ENCODE data around the gene USH1C. TPM values are rescaled to one million over a fixed set of nuclear protein-coding genes. Genes with fewer than 3 reads are reported as not detected.

Gene USH1C
- total RNA-seq, 4 donors from 2014 or later = 0.35 to 0.46 TPM; not detected in 2

DNA sequence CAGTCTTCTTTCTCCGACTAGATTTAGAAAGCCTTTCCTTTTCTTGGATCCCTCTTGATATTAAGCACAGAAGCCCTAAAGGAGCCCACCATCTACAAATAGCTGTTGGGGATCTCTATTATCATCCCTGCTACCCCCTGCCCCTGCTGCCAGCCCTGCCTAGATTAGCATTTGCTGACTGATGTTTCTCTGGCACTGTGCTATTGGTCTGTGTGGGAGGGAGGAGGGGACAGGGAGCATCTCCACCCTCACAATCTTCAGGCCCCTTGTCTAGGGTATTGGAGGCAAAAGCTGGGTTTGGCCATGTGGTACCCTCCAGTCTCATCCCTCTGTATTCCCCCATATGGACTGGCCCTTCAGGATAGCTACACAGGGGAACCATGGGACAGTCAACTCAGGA, 6.2 kb downstream of the USH1C start:
- H3K4me1 ChIP-seq = no peaks in the 10 kb centered on the region
- H3K4me3 ChIP-seq = no peak overlapping the region
- TF ChIP-seq, protein P1, sequence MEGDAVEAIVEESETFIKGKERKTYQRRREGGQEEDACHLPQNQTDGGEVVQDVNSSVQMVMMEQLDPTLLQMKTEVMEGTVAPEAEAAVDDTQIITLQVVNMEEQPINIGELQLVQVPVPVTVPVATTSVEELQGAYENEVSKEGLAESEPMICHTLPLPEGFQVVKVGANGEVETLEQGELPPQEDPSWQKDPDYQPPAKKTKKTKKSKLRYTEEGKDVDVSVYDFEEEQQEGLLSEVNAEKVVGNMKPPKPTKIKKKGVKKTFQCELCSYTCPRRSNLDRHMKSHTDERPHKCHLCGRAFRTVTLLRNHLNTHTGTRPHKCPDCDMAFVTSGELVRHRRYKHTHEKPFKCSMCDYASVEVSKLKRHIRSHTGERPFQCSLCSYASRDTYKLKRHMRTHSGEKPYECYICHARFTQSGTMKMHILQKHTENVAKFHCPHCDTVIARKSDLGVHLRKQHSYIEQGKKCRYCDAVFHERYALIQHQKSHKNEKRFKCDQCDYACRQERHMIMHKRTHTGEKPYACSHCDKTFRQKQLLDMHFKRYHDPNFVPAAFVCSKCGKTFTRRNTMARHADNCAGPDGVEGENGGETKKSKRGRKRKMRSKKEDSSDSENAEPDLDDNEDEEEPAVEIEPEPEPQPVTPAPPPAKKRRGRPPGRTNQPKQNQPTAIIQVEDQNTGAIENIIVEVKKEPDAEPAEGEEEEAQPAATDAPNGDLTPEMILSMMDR (IDR thresholded peaks at IDR 0.05) = no peak
- TF ChIP-seq POLR2A (IDR thresholded peaks at IDR 0.05) = no peak
- DNase-seq = no peak
- H3K27me3 ChIP-seq = no peaks in the 10 kb centered on the region
- no peak overlapping the region for H3K27ac ChIP-seq
- H3K36me3 ChIP-seq = no peaks in the 10 kb centered on the region
- no peaks in the 10 kb centered on the region for H3K9me3 ChIP-seq
- intact Hi-C loops (cut with DNase I; ENCODE audit: low total_unique reads) = no loop called here

DNA sequence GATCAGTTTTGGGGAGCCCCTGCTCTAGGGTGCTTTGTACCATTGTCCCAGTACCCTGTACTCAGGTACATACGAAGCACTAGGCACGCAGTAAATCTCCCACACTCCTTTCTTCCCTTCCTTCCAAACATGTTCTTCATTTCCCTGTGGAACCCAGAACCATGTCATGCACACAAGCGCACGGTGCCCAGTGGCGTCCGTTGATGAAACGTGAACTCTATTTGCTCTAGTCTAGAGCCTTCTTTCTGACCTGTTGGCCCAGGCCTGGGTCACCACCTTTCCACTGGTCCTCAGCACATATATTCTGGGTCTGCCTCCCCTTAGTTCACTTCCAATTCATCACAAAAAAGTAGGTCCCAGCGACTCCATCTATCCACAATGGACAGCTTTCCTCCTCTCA, 7.0 kb downstream of the USH1C start:
- no peaks in the 10 kb centered on the region for H3K27me3 ChIP-seq
- H3K36me3 ChIP-seq = no peaks in the 10 kb centered on the region
- intact Hi-C loops (cut with DNase I; ENCODE audit: low total_unique reads) = no loop called here
- DNase-seq = no peak
- no peaks in the 10 kb centered on the region for H3K9me3 ChIP-seq
- no peaks in the 10 kb centered on the region for H3K4me1 ChIP-seq
- no peak overlapping the region for H3K27ac ChIP-seq
- no peak for TF ChIP-seq POLR2A (IDR thresholded peaks at IDR 0.05)
- TF ChIP-seq, protein P1 (IDR thresholded peaks at IDR 0.05) = no peak
- no peak overlapping the region for H3K4me3 ChIP-seq

DNA sequence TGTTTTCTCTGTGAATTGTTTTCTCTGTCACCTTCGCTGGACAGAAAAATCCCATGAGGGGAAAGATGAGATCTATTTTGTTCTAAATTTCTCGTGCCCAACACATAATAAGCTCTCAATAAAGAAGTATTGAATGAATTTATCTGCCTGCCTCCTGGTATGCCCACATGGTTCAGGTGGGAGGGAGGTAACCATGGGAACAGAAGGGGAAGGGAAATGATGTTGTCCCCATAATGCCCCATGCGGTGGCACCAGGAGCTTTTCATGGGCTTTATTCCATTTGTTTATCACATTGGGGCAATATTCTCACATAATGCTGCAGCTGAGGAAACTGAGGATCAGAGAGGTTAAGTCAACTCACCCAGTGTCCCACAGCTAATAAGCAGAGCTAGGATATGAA, 8.7 kb downstream of the USH1C start:
- Histone ChIP-seq H3K27me3 (no peaks in the 10 kb centered on the region), H3K4me1 (no peaks in the 10 kb centered on the region), H3K27ac (no peak overlapping the region), H3K9me3 (no peaks in the 10 kb centered on the region), H3K36me3 (no peaks in the 10 kb centered on the region), H3K4me3 (no peak overlapping the region)
- no peak for DNase-seq
- TF ChIP-seq, protein P1 (IDR thresholded peaks at IDR 0.05) = no peak
- no peak for TF ChIP-seq POLR2A (IDR thresholded peaks at IDR 0.05)
- intact Hi-C loops (cut with DNase I; ENCODE audit: low total_unique reads) = no loop called here

DNA sequence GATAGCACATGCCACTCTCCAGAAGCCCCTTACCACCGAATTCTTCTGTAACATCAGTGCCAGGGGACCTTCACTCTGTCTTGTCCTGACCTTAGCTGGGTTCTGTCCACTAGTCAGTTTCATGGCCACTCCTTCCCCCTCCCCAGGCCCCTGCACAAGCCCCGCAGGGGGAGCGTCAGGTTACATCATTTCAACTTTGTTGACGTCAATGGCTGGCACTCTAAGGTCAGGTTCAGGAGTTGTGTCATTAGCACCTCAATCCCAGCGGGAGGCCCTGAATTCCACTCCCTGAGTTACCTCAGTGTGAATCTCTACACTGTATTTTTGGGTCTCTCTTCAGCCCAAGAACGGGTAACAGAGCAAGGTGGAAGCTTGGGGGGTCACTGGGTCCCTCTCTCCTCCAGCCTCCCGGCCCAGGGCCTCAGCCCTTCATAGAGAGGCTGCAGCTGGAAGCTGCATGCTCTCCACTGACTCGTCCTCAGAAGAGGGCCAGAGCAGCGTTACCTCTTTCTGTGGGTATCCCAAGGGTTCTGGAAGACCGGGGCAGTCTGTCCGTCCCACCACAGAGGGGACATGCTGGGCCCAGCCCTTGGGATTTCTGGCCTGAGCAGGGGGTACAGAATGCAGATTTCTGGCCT, 10.3 kb downstream of the USH1C start:
- no peak for DNase-seq
- TF ChIP-seq POLR2A (IDR thresholded peaks at IDR 0.05) = no peak
- TF ChIP-seq, protein P1 (IDR thresholded peaks at IDR 0.05) = no peak
- Histone ChIP-seq H3K4me3 (no peak overlapping the region), H3K27me3 (no peaks in the 10 kb centered on the region), H3K4me1 (no peaks in the 10 kb centered on the region), H3K36me3 (no peaks in the 10 kb centered on the region), H3K9me3 (no peaks in the 10 kb centered on the region), H3K27ac (no peak overlapping the region)
- intact Hi-C loops (cut with DNase I; ENCODE audit: low total_unique reads) = no loop called here

DNA sequence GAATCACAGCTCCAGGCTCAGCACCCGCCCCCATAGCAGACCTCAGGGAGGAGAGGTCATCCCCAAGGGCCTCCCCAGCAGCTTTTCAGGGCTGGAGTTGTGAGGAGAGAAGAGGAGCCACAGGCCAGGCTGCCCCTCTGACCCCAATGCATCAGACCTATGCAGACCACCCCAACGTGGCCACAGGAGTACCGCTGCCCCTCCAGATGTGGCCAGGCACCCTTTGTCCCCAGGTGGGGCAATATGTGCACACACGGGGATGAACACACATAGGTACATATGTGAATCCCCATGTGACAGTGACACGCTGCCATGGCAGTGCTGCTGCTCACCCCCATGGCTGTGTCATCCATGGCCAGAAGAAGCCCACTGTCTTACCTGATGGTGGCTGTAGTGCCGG, 10.9 kb downstream of the USH1C start:
- Histone ChIP-seq H3K27me3 (no peaks in the 10 kb centered on the region), H3K36me3 (no peaks in the 10 kb centered on the region), H3K9me3 (no peaks in the 10 kb centered on the region), H3K4me3 (no peak overlapping the region), H3K27ac (no peak overlapping the region), H3K4me1 (no peaks in the 10 kb centered on the region)
- TF ChIP-seq, protein P1 (IDR thresholded peaks at IDR 0.05) = no peak
- no peak for TF ChIP-seq POLR2A (IDR thresholded peaks at IDR 0.05)
- intact Hi-C loops (cut with DNase I; ENCODE audit: low total_unique reads) = no loop called here
- DNase-seq = no peak

Measured in uterus (tissue), 4 donors.